Suprapubic skin (tissue), 4 donors: ENCODE data around the gene OR2A2. TPM values are rescaled to one million over a fixed set of nuclear protein-coding genes. Genes with fewer than 3 reads are reported as not detected.

Experiments
- DNase-seq, 2 donors: peaks; one replicate each; pipeline ENCODE4 v3.0.0-alpha.2; 2019; ENCODE audit warnings: low spot score in 2 of 2
- H3K27ac ChIP-seq: fragments of 200-600 bp; sonication (generic); one replicate; pipeline ENCODE4 v1.5.1; 2019
- H3K27me3 ChIP-seq: fragments of 200-600 bp; sonication (generic); one replicate; pipeline ENCODE4 v1.5.1; 2019
- H3K36me3 ChIP-seq: fragments of 200-600 bp; sonication (generic); one replicate; pipeline ENCODE4 v1.5.1; 2019
- H3K4me1 ChIP-seq: fragments of 200-600 bp; sonication (generic); one replicate; pipeline ENCODE4 v1.5.1; 2019
- H3K4me3 ChIP-seq: fragments of 200-600 bp; sonication (generic); one replicate; pipeline ENCODE4 v1.5.1; 2019; ENCODE audit warnings: mild to moderate bottlenecking
- H3K9me3 ChIP-seq: fragments of 200-600 bp; sonication (generic); one replicate; pipeline ENCODE4 v1.5.1; 2019
- CTCF ChIP-seq, 2 donors: fragments of 200-600 bp in 1 of 2; fragments of 450-650 bp in 1 of 2; sonication (generic) in 1 of 2; IDR thresholded peaks; one replicate each; pipeline ENCODE4 v1.5.1; 2016 to 2019; ENCODE audit warnings: antibody characterized with exemption in 2 of 2, mild to moderate bottlenecking in 1 of 2, moderate library complexity in 1 of 2
- EP300 ChIP-seq: sonication (generic); formaldehyde crosslinking; IDR thresholded peaks from one replicate; pipeline ENCODE4 v1.6.1; 2017; ENCODE audit warnings: antibody characterized with exemption
- POLR2A ChIP-seq, 2 donors: fragments of 450-650 bp; IDR thresholded peaks; one replicate each; pipeline ENCODE4 v1.6.1; 2017; ENCODE audit warnings: antibody characterized with exemption in 2 of 2, mild to moderate bottlenecking in 2 of 2, moderate library complexity in 2 of 2
- POLR2AphosphoS5 ChIP-seq, 3 donors: sonication (generic); formaldehyde crosslinking; IDR thresholded peaks; one replicate each; pipeline ENCODE4 v1.6.1; 2017; ENCODE audit warnings: antibody characterized with exemption in 3 of 3
- WGBS: methylation state at CpG from one replicate; pipeline ENCODE4 v1.1.5; 2018; 5-methylcytosine and 5-hydroxymethylcytosine counted together
- total RNA-seq, 4 donors: library from RNA; depleted of rRNA; stranded (reverse); fragments of >200 nt; gene quantifications; one replicate each; pipeline ENCODE4 v1.1.0, GENCODE V29; 2016

The OR2A2 gene
- total RNA-seq, 4 donors from 2014 or later, result not detected

GRCh38 chr7:144148224-144148827 is 38.9 kb downstream of the OR2A2 start:
- TF ChIP-seq EP300 (no peak), CTCF (IDR thresholded peaks at IDR 0.05) (no peak), POLR2AphosphoS5 (IDR thresholded peaks at IDR 0.05) (no peak), POLR2A (IDR thresholded peaks at IDR 0.05) (no peak)
- Histone ChIP-seq H3K27ac (no peak overlapping the region), H3K36me3 (no peaks in the 10 kb centered on the region), H3K9me3 (peaks cover 14% of the 10 kb centered on the region), H3K4me1 (no peaks in the 10 kb centered on the region), H3K27me3 (no peaks in the 10 kb centered on the region), H3K4me3 (no peak overlapping the region)
- no peak for DNase-seq
- 88% methylated on average over 2 of the region's 2 CpGs for WGBS

GRCh38 chr7:144158861-144159260 is 49.5 kb downstream of the OR2A2 start:
- no peak for DNase-seq
- Histone ChIP-seq H3K27ac (no peak overlapping the region), H3K9me3 (no peaks in the 10 kb centered on the region), H3K4me3 (no peak overlapping the region), H3K4me1 (no peaks in the 10 kb centered on the region), H3K36me3 (no peaks in the 10 kb centered on the region), H3K27me3 (no peaks in the 10 kb centered on the region)
- TF ChIP-seq EP300 (no peak), CTCF (IDR thresholded peaks at IDR 0.05) (no peak), POLR2AphosphoS5 (IDR thresholded peaks at IDR 0.05) (no peak), POLR2A (IDR thresholded peaks at IDR 0.05) (no peak)
- 88% methylated on average over 1 of the region's 1 CpG for WGBS

Other genes starting within 250 kb of the OR2A2 start
- 10 to 100 TPM; 26.6 to 56.7 (median 30.7) TPM for gene TCAF1, start 207.4 kb upstream of the OR2A2 start, total RNA-seq
- gene OR2F2, start 174.3 kb upstream of the OR2A2 start, total RNA-seq, result not detected
- gene OR2F1, start 154.7 kb upstream of the OR2A2 start, total RNA-seq, result not detected
- gene OR6B1, start 109.3 kb upstream of the OR2A2 start, total RNA-seq, result not detected
- gene OR2A5, start 60.6 kb upstream of the OR2A2 start, total RNA-seq, result not detected
- gene OR2A25, start 39.8 kb upstream of the OR2A2 start, total RNA-seq, result not detected
- not detected for gene OR2A12, start 23.3 kb upstream of the OR2A2 start, total RNA-seq
- gene OR2A14, start 13.6 kb downstream of the OR2A2 start, total RNA-seq, result not detected
- gene CTAGE4, start 73.9 kb downstream of the OR2A2 start, total RNA-seq, result 10 to 100 TPM in 3 of 4 donors, 1 to 10 TPM in 1; 7.5 to 35.0 (median 20.2) TPM
- 10 to 100 TPM; 15.5 to 31.6 (median 17.4) TPM for gene ARHGEF35, start 86.2 kb downstream of the OR2A2 start, total RNA-seq
- gene OR2A42, start 130.0 kb downstream of the OR2A2 start, total RNA-seq, result under 1 TPM in 1 of 4 donors, not detected in 3; 0.56 TPM
- 10 to 100 TPM; 14.6 to 64.2 (median 42.0) TPM for gene OR2A7, start 155.2 kb downstream of the OR2A2 start, total RNA-seq
- gene CTAGE8, start 159.7 kb downstream of the OR2A2 start, total RNA-seq, result 10 to 100 TPM in 2 of 4 donors, 1 to 10 TPM in 2; 4.7 to 16.7 (median 7.8) TPM
- gene OR2A1, start 202.8 kb downstream of the OR2A2 start, total RNA-seq, result not detected
- 100 to 1,000 TPM in 1 of 4 donors, 10 to 100 TPM in 3; 62.3 to 109 (median 86.3) TPM for gene ARHGEF5, start 245.8 kb downstream of the OR2A2 start, total RNA-seq